Measurements from ENCODE around the gene SAMHD1.
A peak's percentile ranks its signal among the peaks of the same experiment; 100 is the strongest.
"Not testable (repeated sequence)": the region's sequence is repeated elsewhere in the genome, so short reads cannot be mapped to it uniquely, and the experiment has no call there.

The SAMHD1 gene

GRCh38 chr20:36916199-36916598 lies 35.3 kb downstream of the SAMHD1 start:
- no peak for DNase-seq (ENCODE audit: low read depth, low spot score)

DNA sequence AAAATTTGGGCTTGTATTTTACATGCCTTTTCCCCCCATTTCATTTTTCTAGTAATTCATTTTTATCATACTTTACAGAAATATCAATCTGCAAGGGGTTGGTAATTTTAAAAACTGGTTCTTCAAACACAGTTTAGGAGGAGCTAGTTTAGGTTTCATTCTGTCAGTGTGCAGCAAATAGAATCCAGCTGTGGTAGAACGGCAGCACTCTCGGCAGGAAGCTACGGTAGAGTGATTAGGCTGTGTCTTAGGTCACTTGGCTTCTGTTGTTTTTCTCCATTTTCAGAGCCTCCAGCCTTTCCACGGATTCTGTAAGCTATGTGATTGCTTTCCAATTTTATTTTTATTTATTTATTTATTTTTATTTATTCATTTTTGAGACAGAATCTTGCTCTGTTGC lies 42.9 kb downstream of the SAMHD1 start:
- no peak for DNase-seq (ENCODE audit: low read depth, low spot score)

- not testable (repeated sequence) for DNase-seq (ENCODE audit: low read depth, low spot score)
These were observed 45.4 kb downstream of the SAMHD1 start for GRCh38 chr20:36906086-36906485.

DNA sequence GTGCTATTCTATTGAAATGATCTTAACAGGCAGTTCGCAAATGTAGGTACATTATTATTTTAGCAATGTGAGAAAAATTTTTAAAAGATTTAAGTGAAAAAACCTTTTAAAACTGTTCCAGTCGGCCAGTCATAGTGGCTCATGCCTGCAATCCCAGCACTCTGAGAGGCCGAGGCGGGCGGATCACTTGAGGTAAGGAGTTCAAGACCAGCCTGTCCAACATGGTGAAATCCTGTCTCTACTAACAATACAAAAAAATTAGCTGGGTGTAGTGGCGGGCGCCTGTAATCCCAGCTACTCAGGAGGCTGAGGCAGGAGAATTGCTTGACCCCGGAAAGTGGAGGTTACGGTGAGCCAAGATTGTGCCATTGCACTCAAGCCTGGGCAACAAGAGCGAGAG lies 45.9 kb downstream of the SAMHD1 start:
- DNase-seq (ENCODE audit: low read depth, low spot score), result not testable (repeated sequence)

- no peak for DNase-seq (ENCODE audit: low read depth, low spot score)
These were observed 46.8 kb downstream of the SAMHD1 start for GRCh38 chr20:36904690-36905089.

DNA sequence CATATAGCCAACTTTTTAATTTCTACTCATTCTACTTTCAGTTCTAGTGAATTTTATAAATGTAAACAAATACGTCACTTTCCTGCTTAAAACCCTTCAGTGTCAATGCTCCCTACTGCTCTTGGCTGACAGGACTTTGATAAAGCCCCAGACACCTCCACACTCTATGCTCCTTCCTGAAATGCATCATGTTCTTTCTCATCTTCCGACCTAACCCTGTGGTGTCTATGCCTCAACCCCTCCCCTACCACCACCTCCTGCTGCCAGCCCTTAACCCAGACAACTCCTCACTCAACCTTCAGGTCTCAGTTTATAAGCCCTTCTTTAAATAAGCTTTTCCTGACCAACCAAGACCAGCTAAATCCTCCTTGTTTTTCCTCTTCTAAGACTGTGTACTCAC lies 56.5 kb downstream of the SAMHD1 start:
- no peak for DNase-seq (ENCODE audit: low read depth, low spot score)

DNA sequence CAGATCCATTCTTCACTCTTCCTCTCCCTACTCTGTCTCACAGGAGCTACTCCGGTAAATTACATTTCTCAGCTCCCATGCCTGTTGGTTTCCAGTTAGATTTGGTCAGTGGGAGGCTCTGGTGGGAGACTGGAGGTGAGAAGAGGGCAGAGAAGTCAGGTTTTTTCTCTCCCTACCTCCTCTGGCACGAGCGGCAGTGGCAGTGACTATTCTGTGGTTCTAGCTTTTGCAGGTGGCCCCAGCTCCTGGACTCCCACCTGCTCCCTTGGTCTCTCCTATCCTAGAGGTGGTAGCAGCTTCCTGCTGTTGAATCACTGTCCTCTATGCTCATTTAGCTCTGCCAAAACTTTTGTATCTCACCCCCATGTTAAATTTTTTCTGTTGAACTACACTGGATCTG lies 57.7 kb downstream of the SAMHD1 start:
- no peak for DNase-seq (ENCODE audit: low read depth, low spot score)

- no peak for DNase-seq (ENCODE audit: low read depth, low spot score)
These were observed 60.3 kb downstream of the SAMHD1 start for GRCh38 chr20:36891211-36891610.

DNA sequence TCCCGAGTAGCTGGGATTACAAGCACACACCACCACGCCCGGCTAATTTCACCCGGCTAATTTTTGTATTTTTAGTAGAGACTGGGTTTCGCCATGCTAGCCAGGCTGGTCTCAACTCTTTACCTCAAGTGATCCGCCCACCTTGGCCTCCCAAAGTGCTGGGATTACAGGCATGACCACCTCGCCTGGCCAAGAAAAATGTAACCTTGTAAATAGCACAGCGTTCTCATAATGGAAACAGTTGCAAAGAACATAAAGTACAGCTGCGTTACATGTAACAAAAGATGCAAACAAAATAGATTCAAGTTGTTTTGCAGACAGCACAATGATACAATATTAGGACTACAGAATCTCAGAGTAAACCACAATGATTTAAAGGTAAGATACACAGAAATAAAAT lies 60.9 kb downstream of the SAMHD1 start:
- no peak for DNase-seq (ENCODE audit: low read depth, low spot score)

DNA sequence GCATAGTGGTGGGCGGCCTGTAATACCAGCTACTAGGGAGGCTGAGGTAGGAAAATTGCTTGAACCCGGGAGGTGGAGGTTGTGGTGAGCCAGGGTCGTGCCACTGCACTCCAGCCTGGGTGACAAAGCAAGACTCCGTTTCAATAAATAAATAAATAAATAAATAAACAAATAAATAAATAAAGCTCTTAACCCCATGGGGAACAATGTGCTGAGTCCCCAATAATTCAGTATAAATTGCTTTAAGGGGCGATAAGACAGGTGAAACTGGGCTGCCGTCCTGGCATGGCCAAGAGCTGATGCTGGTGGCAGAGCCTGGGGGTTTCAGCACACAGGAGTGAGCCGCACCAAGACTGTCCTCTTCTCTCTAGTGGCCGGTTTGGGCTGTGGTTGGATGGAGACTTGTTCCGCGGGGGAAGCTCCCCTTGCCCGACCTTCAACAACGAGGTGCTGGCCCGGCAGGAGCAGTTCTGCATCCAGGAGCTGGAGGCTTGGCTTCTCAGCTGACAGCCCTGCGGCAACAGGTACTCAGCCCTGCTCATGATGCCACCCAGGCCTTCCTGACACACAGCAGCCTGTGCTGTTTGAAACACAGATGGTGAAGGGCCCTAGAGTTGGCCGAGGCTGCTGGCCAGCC lies 62.5 kb downstream of the SAMHD1 start:
- no peak for DNase-seq (ENCODE audit: low read depth, low spot score)

DNA sequence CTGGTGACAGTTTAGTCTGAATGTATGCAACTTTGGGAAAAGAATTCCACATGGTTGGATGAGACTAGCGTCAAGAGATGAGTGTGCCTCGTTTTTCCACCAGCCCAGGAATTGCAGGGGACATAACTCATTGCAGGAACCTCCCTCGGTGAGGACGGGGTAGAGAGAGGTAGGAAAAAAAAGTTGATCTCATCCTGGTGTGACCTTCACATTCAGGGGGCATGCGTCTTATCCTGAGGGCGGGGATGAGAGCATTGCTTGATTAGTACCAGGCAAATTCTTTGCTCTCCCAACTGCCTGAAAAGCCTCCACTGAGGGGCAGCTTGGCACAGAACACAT lies 63.8 kb downstream of the SAMHD1 start:
- no peak for DNase-seq (ENCODE audit: low read depth, low spot score)

DNA sequence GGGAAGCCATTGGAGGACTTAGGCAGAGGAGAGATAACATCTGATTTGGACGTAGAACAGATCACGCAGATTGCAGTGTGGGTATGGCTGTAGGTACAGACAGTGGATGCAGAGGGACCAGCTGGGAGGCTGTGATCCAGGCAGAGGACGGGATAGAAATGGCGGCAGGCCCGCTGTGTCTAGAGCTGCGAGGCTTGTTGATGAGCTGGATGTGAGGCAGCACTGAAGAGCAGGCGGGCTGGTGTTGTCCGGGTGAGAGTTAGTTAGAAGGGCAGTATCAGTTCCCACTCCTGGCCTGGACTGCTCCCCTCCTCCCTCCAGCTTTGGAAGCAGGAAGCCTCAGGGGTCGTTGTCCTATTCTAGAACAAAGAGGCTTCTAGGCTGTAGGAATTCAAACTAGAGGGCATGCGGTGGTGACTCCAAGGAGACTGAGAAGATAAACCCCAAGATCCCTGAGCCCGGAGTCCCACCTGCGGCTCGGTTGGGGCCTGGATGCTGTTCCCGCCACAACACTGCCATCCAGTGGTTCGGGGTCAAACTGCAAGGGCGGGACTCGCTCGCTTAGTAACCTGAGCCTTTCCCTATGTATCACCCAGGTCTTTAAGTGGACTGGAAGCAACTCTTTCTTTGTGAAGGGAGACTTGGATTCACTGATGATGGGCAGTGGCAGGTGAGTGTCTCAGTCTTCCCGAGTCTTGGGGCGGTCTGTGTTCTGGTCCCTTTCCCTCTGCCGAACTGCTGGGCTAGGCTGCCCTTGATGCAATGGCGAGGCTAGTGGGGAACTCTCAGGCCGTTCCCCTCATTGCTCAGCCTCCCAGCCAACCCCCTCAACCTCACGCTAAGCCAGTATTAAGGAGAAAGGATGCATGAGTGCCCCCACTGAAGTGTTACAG lies 64.4 kb downstream of the SAMHD1 start:
- DNase-seq (ENCODE audit: low read depth, low spot score), result peak; percentile 61

DNA sequence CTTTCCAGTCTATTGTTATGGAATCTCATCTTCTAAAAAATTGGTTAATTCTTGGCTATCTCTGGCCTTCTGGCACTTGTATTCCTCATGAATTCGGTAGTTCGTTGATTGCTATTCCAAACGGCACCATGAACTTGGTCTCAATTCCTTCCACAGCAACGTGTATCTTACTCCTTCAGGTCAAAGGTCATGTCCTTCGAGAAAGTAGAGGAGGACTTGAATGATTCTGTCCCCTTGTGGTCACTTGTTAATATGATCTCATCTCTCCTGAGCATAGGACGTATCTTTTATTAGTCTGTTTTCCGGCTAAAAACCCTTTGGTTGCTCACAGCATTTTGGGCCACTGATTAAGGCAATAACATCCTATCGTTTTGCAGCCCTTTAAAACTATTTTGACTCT lies 66.2 kb downstream of the SAMHD1 start:
- no peak for DNase-seq (ENCODE audit: low read depth, low spot score)

GRCh38 chr20:36883977-36884535 lies 67.5 kb downstream of the SAMHD1 start:
- DNase-seq (ENCODE audit: low read depth, low spot score), result no peak

DNA sequence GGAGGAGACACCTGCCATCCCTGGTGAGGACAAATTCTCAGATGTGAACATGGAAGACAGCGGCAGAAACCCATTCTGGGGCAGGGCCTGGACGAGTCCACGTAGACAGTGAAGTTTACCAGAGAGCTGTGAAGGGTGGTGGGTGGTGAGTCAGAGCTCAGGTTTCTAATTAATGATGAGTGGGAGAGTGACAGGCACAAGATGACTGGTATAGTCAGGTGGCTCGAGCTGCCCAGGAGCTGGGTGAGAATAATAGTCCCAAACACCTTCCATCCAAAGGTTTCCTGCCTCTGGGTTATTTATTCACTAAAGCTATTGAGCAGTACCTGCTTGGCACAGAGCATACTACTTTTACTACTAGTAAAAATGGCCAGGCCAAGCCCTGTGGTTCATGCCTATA lies 69.6 kb downstream of the SAMHD1 start:
- DNase-seq (ENCODE audit: low read depth, low spot score), result no peak

DNA sequence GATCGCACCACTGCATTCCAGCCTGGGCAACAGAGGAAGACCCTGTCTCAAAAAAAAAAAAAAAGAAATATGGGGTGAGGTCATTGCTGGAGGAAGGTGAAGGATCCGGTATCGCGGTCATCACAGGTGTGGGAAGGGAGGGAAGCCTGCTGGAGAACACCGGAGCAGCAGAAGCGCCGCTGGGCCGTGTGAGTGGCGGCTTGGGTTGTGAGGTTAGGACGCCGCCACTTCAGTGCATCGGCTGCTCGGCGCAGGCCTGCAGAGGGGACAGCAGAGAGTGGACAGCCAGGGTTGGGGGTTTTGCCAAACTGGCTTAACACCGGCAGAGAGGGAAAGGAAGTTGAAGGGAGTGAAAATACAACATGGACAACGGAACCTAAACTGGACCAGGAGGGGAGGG lies 70.2 kb downstream of the SAMHD1 start:
- DNase-seq (ENCODE audit: low read depth, low spot score), result no peak

DNA sequence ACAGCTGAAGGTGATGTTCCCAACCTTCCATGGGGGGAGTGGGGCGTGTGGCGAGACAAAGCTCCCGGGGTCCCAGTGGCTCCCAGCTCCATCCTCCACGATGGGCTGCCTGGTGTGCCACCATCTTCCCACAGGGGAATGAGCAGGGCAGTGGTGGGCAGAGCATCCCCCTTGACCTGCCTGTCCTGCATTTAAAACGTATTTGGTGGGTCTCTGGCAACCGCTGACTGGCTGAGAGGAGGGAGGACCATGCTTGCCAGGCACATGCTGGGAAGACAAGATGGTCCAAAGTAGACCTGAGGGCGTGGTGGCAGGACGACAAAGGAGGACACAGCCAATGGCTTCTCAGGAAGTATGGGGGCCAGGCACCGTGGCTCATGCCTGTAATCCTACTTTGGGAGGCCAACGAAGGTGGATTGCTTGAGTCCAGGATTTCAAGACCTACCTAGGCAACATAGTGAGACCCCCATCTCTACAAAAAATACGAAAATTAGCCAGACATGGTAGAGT lies 70.7 kb downstream of the SAMHD1 start:
- DNase-seq (ENCODE audit: low read depth, low spot score), result no peak

- no peak for DNase-seq (ENCODE audit: low read depth, low spot score)
These were observed 72.6 kb downstream of the SAMHD1 start for GRCh38 chr20:36878941-36879340.

GRCh38 chr20:36876473-36876833 lies 75.1 kb downstream of the SAMHD1 start:
- DNase-seq (ENCODE audit: low read depth, low spot score), result no peak

GRCh38 chr20:36875702-36876472 lies 75.6 kb downstream of the SAMHD1 start, which contains the start of gene TLDC2:
Gene TLDC2 (plus strand): TSS chr20:36876138. CDS start chr20:36876175, 37 bp downstream.
- no peak for DNase-seq (ENCODE audit: low read depth, low spot score)

DNA sequence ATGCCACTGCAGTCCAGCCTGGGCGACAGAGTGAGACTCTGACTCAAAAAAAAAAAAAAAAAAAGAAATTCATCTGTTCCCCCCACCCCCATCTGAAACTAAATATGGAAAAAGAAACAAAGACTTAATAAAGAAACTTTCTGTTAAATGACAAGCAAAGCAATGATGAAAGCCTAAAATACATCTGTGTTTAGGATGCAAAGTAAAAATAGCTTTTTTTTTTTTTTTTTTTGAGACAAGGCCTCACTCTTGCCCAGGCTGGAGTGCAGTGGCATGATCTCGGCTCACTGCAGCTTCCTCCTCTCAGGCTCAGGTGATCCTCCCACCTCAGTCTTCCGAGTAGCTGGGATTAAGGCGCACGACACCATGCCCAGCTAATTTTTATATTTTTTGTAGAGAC lies 76.4 kb downstream of the SAMHD1 start:
- not testable (repeated sequence) for DNase-seq (ENCODE audit: low read depth, low spot score)

Data from brain pericyte (primary cell).